GM12878 (cell line): ENCODE data around the gene SUCO. TPM values are rescaled to one million over a fixed set of nuclear protein-coding genes. Genes with fewer than 3 reads are reported as not detected.

Source experiments
- ATAC-seq: fragments of 200-7000 bp; cut with Tn5 transposase; 3 replicates; pipeline ENCODE4 v1.9.1; 2020; ENCODE audit warnings: mild to moderate bottlenecking, moderate library complexity
- BruUV-seq: library from RNA; stranded (reverse); fragments of 400-500 nt; replicated peaks from 2 replicates; lab custom pipeline; 2021; lab: Mats Ljungman, UMichigan
- CTCF ChIA-PET: fragments of 300-600 bp; sonication (Branson Sonifier 250); formaldehyde crosslinking; extraction: SDS; loops from one replicate; lab custom pipeline; 2021; ENCODE audit warnings: inconsistent platforms; lab: Yijun Ruan, JAX
- POLR2A ChIA-PET: fragments of 350-600 bp; formaldehyde crosslinking; extraction: SDS; loops from one replicate; lab custom pipeline; 2021; ENCODE audit warnings: inconsistent platforms; lab: Charles Lee
- RAD21 ChIA-PET: fragments of 300-600 bp; sonication (Branson Sonifier 250); formaldehyde crosslinking; loops from one replicate; lab custom pipeline; 2023; ENCODE audit warnings: antibody characterized with exemption; ENCODE audit not compliant: unreplicated experiment; lab: Charles Lee
- SMC1A ChIA-PET: fragments of 300-600 bp; sonication (Branson Sonifier 250); formaldehyde crosslinking; loops from one replicate; lab custom pipeline; 2023; ENCODE audit not compliant: unreplicated experiment, uncharacterized antibody; lab: Charles Lee
- DNase-seq: peaks from one replicate; pipeline ENCODE4 v3.0.0-alpha.2; 2011; ENCODE audit warnings: low read depth, low spot score
- FAIRE-seq: peaks from 3 replicates; lab custom pipeline; 2011; peaks lifted over from hg19 to GRCh38; lab: Jason Lieb, UNC
- H2AFZ ChIP-seq: 2 replicates; pipeline ENCODE4 v1.6.0; 2011; ENCODE audit warnings: low read depth, low read length, control low read depth; ENCODE audit not compliant: control insufficient read depth
- H3K27ac ChIP-seq: 2 replicates; pipeline ENCODE4 v1.5.1; 2011; ENCODE audit warnings: control low read depth; ENCODE audit not compliant: control insufficient read depth, insufficient read depth
- H3K27me3 ChIP-seq, 2 experiments: replicated peaks in 1 of 2; 2 replicates each; pipeline versions ENCODE4 v1.6.0 to v1.6.1; 2011; ENCODE audit warnings: low read length in 1 of 2; ENCODE audit not compliant: control insufficient read depth in 2 of 2, insufficient read depth in 2 of 2
- H3K36me3 ChIP-seq, 2 experiments: 2 replicates each; pipeline ENCODE4 v1.5.1; 2011; ENCODE audit warnings: low read length in 1 of 2; ENCODE audit not compliant: control insufficient read depth in 2 of 2, insufficient read depth in 2 of 2
- H3K4me1 ChIP-seq: 2 replicates; pipeline ENCODE4 v1.6.1; 2011; ENCODE audit warnings: mild to moderate bottlenecking, low read length, moderate library complexity, mixed read lengths; ENCODE audit not compliant: control insufficient read depth, insufficient read depth
- H3K4me2 ChIP-seq: 2 replicates; pipeline ENCODE4 v1.6.0; 2011; ENCODE audit warnings: control low read depth; ENCODE audit not compliant: control insufficient read depth, insufficient read depth
- H3K4me3 ChIP-seq: fragments of 200-600 bp; sonication (generic); 2 replicates; pipeline ENCODE4 v1.5.1; 2016
- H3K79me2 ChIP-seq: 2 replicates; pipeline ENCODE4 v1.6.0; 2011; ENCODE audit warnings: low read length; ENCODE audit not compliant: control insufficient read depth, insufficient read depth
- H3K9ac ChIP-seq: 2 replicates; pipeline ENCODE4 v1.8.0; 2011; ENCODE audit warnings: low read length, control low read depth, mixed read lengths; ENCODE audit not compliant: control insufficient read depth, insufficient read depth
- H3K9me3 ChIP-seq: replicated peaks from 3 replicates; pipeline ENCODE4 v1.5.1; 2011; ENCODE audit warnings: mild to moderate bottlenecking, low read length; ENCODE audit not compliant: control insufficient read depth, insufficient read depth
- H4K20me1 ChIP-seq: 2 replicates; pipeline ENCODE4 v1.6.0; 2011; ENCODE audit not compliant: control insufficient read depth, insufficient read depth
- ATF2 ChIP-seq: IDR thresholded peaks from 2 replicates; pipeline ENCODE4 v1.6.1; 2012; ENCODE audit warnings: low read length, inconsistent platforms
- BRCA1 ChIP-seq: IDR thresholded peaks from 2 replicates; pipeline ENCODE4 v1.6.1; 2011; ENCODE audit warnings: low read depth, low read length, improper control_type of control experiment
- ETV6 ChIP-seq, 2 experiments: fragments of 450-650 bp in 1 of 2; IDR thresholded peaks in 1 of 2; conservative IDR thresholded peaks in 1 of 2; 2 replicates each; pipeline ENCODE4 v1.6.1; 2014; ENCODE audit warnings: antibody characterized with exemption in 1 of 2, borderline replicate concordance in 1 of 2, low read depth in 1 of 2, mild to moderate bottlenecking in 1 of 2, moderate library complexity in 1 of 2
- FOXM1 ChIP-seq: IDR thresholded peaks from 2 replicates; pipeline ENCODE4 v1.6.1; 2012; ENCODE audit warnings: low read depth, mild to moderate bottlenecking, inconsistent platforms, low read length, moderate library complexity
- HDAC2 ChIP-seq: fragments of 200-600 bp; sonication (generic); IDR thresholded peaks from 2 replicates; pipeline ENCODE4 v1.6.1; 2017
- JUNB ChIP-seq: IDR thresholded peaks from 2 replicates; pipeline ENCODE4 v1.6.1; 2016; ENCODE audit warnings: antibody characterized with exemption, mild to moderate bottlenecking
- KAT2A ChIP-seq: conservative IDR thresholded peaks from 2 replicates; pipeline ENCODE4 v1.6.1; 2011; ENCODE audit warnings: low read depth, low read length; ENCODE audit not compliant: control insufficient read depth
- MTA2 ChIP-seq: fragments of 450-650 bp; IDR thresholded peaks from 2 replicates; pipeline ENCODE4 v1.6.1; 2016; ENCODE audit warnings: low read depth, mild to moderate bottlenecking, moderate library complexity
- MXI1 ChIP-seq: fragments of 150-350 bp; IDR thresholded peaks from 2 replicates; pipeline ENCODE4 v1.6.1; 2011; ENCODE audit warnings: low read depth, mild to moderate bottlenecking, inconsistent platforms, low read length, improper control_type of control experiment
- NFIC ChIP-seq: IDR thresholded peaks from 2 replicates; pipeline ENCODE4 v1.6.1; 2012; ENCODE audit warnings: low read depth, mild to moderate bottlenecking, inconsistent platforms, low read length, moderate library complexity
- PAX5 ChIP-seq: IDR thresholded peaks from 2 replicates; pipeline ENCODE4 v1.6.1; 2011; ENCODE audit warnings: low read depth, low read length, borderline replicate concordance
- PAX8 ChIP-seq: fragments of 450-650 bp; IDR thresholded peaks from 2 replicates; pipeline ENCODE4 v1.6.1; 2017; ENCODE audit warnings: mild to moderate bottlenecking, moderate library complexity
- RUNX3 ChIP-seq: IDR thresholded peaks from 2 replicates; pipeline ENCODE4 v1.6.1; 2012; ENCODE audit warnings: low read length, inconsistent platforms
- SMARCA5 ChIP-seq: fragments of 450-650 bp; IDR thresholded peaks from 2 replicates; pipeline ENCODE4 v1.6.1; 2017; ENCODE audit warnings: mild to moderate bottlenecking
- TCF7 ChIP-seq: IDR thresholded peaks from 2 replicates; pipeline ENCODE4 v1.6.1; 2014; ENCODE audit warnings: antibody characterized with exemption, borderline replicate concordance
- WRNIP1 ChIP-seq: IDR thresholded peaks from 2 replicates; pipeline ENCODE4 v1.6.1; 2011; ENCODE audit warnings: low read depth, low read length, improper control_type of control experiment, borderline replicate concordance
- ZNF24 ChIP-seq: fragments of 450-650 bp; IDR thresholded peaks from 2 replicates; pipeline ENCODE4 v1.6.1; 2017; ENCODE audit warnings: antibody characterized with exemption, mild to moderate bottlenecking
- ZNF384 ChIP-seq: IDR thresholded peaks from 2 replicates; pipeline ENCODE4 v1.6.1; 2012; ENCODE audit warnings: low read depth, mild to moderate bottlenecking, low read length, improper control_type of control experiment, borderline replicate concordance
- WGBS: methylation state at CpG from one replicate; pipeline ENCODE4 v1.1.6; 2016; ENCODE audit warnings: low lambda C conversion rate; ENCODE audit not compliant: insufficient replicate concordance, insufficient coverage; ENCODE audit errors: missing lambda C conversion rate; 5-methylcytosine and 5-hydroxymethylcytosine counted together
- in situ Hi-C: fragments of 300-500 bp; cut with MboI; formaldehyde crosslinking; loops from 9 replicates; pipeline ENCODE4 v1.14.3; 2018; ENCODE audit warnings: mixed read lengths
- intact Hi-C: fragments of 100-400 bp; cut with micrococcal nuclease; formaldehyde crosslinking; loops from one replicate; pipeline ENCODE4 v1.14.2; 2022; ENCODE audit not compliant: unreplicated experiment
- polyA plus RNA-seq, 11 experiments: library from polyadenylated mRNA; depleted of rRNA in 4 of 11; unstranded in 6 of 11; stranded (reverse) in 5 of 11; fragments of >200 nt; fragmentation: Nextera tagmentation in 4 of 11; fragmentation: Illumina TruSeq in 1 of 11; extraction: Ambion mirVana in 4 of 11; extraction: Trizol in 1 of 11; gene quantifications; 1 replicate in 1 of 11; 2 replicates in 10 of 11; pipeline versions ENCODE4 v1.2.1 to v1.2.3, GENCODE V29; 2011 to 2016; ENCODE audit warnings: inconsistent platforms in 2 of 11, missing spikeins in 2 of 11, low read depth in 1 of 11
- total RNA-seq, 4 experiments: library from RNA; depleted of rRNA in 3 of 4; stranded (reverse); fragments of >200 nt in 3 of 4; fragmentation: Illumina TruSeq in 1 of 4; extraction: Trizol in 1 of 4; gene quantifications; 2 replicates each; pipeline versions ENCODE4 v1.2.1 to v1.2.3, GENCODE V29; 2013 to 2021
- TF ChIP-seq, protein P1 (sequence below): fragments of 450-650 bp; IDR thresholded peaks from 2 replicates; pipeline ENCODE4 v1.6.1; 2017; ENCODE audit warnings: antibody characterized with exemption, mild to moderate bottlenecking, moderate library complexity
- TF ChIP-seq, protein P2 (sequence below), 3 experiments: IDR thresholded peaks in 2 of 3; conservative IDR thresholded peaks in 1 of 3; 2 replicates each; pipeline ENCODE4 v1.5.1; 2011; ENCODE audit warnings: low read depth in 3 of 3, low read length in 3 of 3, mild to moderate bottlenecking in 3 of 3, control low read depth in 2 of 3, moderate library complexity in 2 of 3, inconsistent platforms in 1 of 3, mixed read lengths in 1 of 3; ENCODE audit not compliant: control insufficient read depth in 2 of 3, insufficient read depth in 1 of 3; ENCODE audit errors: extremely low read depth in 1 of 3

Gene SUCO
- total and polyA plus RNA-seq, 10 of the 15 experiments (the other 5 are each of a cell fraction or from before 2014, with no cell fraction given), result 1.7 to 15.3 (median 8.4) TPM

DNA sequence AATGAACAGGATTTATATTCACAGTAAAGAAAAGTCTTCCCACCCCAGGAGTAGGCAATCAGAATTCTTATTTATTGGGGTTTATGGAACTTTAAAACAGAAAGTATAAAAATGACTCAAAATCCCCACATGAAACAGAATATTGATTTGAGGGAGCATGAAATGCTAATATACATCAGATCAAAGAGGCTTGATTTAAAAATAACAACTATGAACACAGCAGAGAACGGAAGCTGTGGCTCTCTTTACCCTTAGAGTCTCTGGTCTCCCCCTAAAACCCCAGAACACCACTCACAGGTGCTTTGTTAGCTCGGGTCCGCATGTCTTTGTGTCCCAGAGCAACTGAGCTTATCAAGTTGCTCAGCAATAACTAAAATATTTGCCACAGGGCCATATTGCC is 94.8 kb downstream of the SUCO start:
- no peak overlapping the region for H3K27ac ChIP-seq
- no peaks in the 10 kb centered on the region; the same call in 2 of the 3 replicates for H3K9me3 ChIP-seq
- no peak overlapping the region for H3K9ac ChIP-seq
- no peak overlapping the region for H2AFZ ChIP-seq
- no peaks in the 10 kb centered on the region for H3K79me2 ChIP-seq
- BruUV-seq, result no TSS peak
- H3K4me3 ChIP-seq, result no peak overlapping the region
- in situ Hi-C loops, result no loop called here
- RAD21 ChIA-PET, result interaction anchor here (1.4 kb wide), 1 partner anchor 13 kb away, joined by 4 read pairs; no protein-coding TSS in a partner anchor
- H4K20me1 ChIP-seq, result no peaks in the 10 kb centered on the region
- WGBS, result 5% methylated on average over 3 of the region's 3 CpGs
- ATAC-seq (peak; percentile 46; the same call in 2 of the 3 replicates), DNase-seq (no peak), FAIRE-seq (no peak)
- 0 out of 4 replicates have a peak, but pooled peaks cover 0 to 4% of the 10 kb centered on the region in 2 experiments for H3K27me3 ChIP-seq
- SMC1A ChIA-PET, result interaction anchor here (0.9 kb wide), 1 partner anchor 97 kb away, joined by 3 read pairs; no protein-coding TSS in a partner anchor
- no peak overlapping the region; the same call in 1 of the 2 replicates for H3K4me2 ChIP-seq
- H3K36me3 ChIP-seq, result no peaks in the 10 kb centered on the region
- POLR2A ChIA-PET, result no interaction called here
- intact Hi-C loops, result no loop called here
- CTCF ChIA-PET, result interaction anchor here (1.9 kb wide), 1 partner anchor 10 kb away, joined by 6 read pairs; no protein-coding TSS in a partner anchor
- no peaks in the 10 kb centered on the region for H3K4me1 ChIP-seq
- peak; percentile 89; the same call in 1 of the 2 replicates for TF ChIP-seq TCF7
- no peak for TF ChIP-seq HDAC2
- TF ChIP-seq, protein P1, sequence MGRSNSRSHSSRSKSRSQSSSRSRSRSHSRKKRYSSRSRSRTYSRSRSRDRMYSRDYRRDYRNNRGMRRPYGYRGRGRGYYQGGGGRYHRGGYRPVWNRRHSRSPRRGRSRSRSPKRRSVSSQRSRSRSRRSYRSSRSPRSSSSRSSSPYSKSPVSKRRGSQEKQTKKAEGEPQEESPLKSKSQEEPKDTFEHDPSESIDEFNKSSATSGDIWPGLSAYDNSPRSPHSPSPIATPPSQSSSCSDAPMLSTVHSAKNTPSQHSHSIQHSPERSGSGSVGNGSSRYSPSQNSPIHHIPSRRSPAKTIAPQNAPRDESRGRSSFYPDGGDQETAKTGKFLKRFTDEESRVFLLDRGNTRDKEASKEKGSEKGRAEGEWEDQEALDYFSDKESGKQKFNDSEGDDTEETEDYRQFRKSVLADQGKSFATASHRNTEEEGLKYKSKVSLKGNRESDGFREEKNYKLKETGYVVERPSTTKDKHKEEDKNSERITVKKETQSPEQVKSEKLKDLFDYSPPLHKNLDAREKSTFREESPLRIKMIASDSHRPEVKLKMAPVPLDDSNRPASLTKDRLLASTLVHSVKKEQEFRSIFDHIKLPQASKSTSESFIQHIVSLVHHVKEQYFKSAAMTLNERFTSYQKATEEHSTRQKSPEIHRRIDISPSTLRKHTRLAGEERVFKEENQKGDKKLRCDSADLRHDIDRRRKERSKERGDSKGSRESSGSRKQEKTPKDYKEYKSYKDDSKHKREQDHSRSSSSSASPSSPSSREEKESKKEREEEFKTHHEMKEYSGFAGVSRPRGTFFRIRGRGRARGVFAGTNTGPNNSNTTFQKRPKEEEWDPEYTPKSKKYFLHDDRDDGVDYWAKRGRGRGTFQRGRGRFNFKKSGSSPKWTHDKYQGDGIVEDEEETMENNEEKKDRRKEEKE, result no peak
- no peak for TF ChIP-seq WRNIP1
- TF ChIP-seq SMARCA5, result no peak
- peak; percentile 20; the same call in 1 of the 2 replicates for TF ChIP-seq ATF2
- TF ChIP-seq ZNF24, result no peak
- no peak for TF ChIP-seq PAX5
- TF ChIP-seq PAX8, result no peak
- TF ChIP-seq, protein P2, sequence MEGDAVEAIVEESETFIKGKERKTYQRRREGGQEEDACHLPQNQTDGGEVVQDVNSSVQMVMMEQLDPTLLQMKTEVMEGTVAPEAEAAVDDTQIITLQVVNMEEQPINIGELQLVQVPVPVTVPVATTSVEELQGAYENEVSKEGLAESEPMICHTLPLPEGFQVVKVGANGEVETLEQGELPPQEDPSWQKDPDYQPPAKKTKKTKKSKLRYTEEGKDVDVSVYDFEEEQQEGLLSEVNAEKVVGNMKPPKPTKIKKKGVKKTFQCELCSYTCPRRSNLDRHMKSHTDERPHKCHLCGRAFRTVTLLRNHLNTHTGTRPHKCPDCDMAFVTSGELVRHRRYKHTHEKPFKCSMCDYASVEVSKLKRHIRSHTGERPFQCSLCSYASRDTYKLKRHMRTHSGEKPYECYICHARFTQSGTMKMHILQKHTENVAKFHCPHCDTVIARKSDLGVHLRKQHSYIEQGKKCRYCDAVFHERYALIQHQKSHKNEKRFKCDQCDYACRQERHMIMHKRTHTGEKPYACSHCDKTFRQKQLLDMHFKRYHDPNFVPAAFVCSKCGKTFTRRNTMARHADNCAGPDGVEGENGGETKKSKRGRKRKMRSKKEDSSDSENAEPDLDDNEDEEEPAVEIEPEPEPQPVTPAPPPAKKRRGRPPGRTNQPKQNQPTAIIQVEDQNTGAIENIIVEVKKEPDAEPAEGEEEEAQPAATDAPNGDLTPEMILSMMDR (IDR thresholded peaks at IDR 0.05 in 2 of 3, conservative IDR thresholded peaks at IDR 0.05 in 1 of 3; ENCODE audit: control insufficient read depth in 2 of 3, extremely low read depth in 1 of 3, insufficient read depth in 1 of 3, low read depth in 3 of 3, low read length in 3 of 3), result no peak
- peak; percentile 80 for TF ChIP-seq RUNX3
- no peak for TF ChIP-seq ZNF384
- TF ChIP-seq ETV6 (conservative IDR thresholded peaks at IDR 0.05 in 1 of 2, IDR thresholded peaks at IDR 0.05 in 1 of 2; ENCODE audit: borderline replicate concordance in 1 of 2, low read depth in 1 of 2), result 0 out of 4 replicates have a peak, but pooled peaks of 1 of the 2 experiments have one; percentile 27
- TF ChIP-seq NFIC, result 0 out of 2 replicates have a peak, but pooled peaks have one; percentile 43
- TF ChIP-seq MTA2, result no peak
- TF ChIP-seq FOXM1, result no peak
- TF ChIP-seq JUNB, result 0 out of 2 replicates have a peak, but pooled peaks have one; percentile 26
- no peak for TF ChIP-seq BRCA1
- TF ChIP-seq MXI1, result no peak
- no peak for TF ChIP-seq KAT2A
